Renal cortex interstitium (tissue), 11 donors: Measurements from ENCODE around the gene CD59. TPM values are rescaled to one million over a fixed set of nuclear protein-coding genes. Genes with fewer than 3 reads are reported as not detected.
"Not testable (repeated sequence)": the region's sequence is repeated elsewhere in the genome, so short reads cannot be mapped to it uniquely, and the experiment has no call there.

ENCODE experiments used
- DNase-seq, 11 donors: peaks; one replicate each; pipeline ENCODE4 v3.0.0-alpha.2; 2013; ENCODE audit warnings: low read depth in 9 of 11, low spot score in 4 of 11; ENCODE audit errors: extremely low read depth in 1 of 11
- polyA plus RNA-seq, 3 donors: library from polyadenylated mRNA; unstranded; fragments of 120-200 nt; gene quantifications; one replicate each; pipeline ENCODE4 v1.2.1, GENCODE V29; 2013; ENCODE audit not compliant: insufficient read length in 3 of 3

The CD59 gene
- polyA plus RNA-seq, 3 donors: 228 to 244 (median 243) TPM

- DNase-seq: not testable (repeated sequence)
Measured at GRCh38 chr11:33661526-33661925, 74.7 kb downstream of the CD59 start.

GRCh38 chr11:33660962-33661361, 75.3 kb downstream of the CD59 start:
- DNase-seq: no peak

GRCh38 chr11:33659370-33660139, 76.7 kb downstream of the CD59 start:
- no peak for DNase-seq

- no peak for DNase-seq
Measured at GRCh38 chr11:33658195-33658900, 77.9 kb downstream of the CD59 start.

- DNase-seq: no peak
Measured at GRCh38 chr11:33657757-33658156, 78.5 kb downstream of the CD59 start.

- no peak for DNase-seq
Measured at GRCh38 chr11:33656768-33657167, 79.5 kb downstream of the CD59 start.

GRCh38 chr11:33655842-33656600, 80.2 kb downstream of the CD59 start:
- DNase-seq: no peak

- DNase-seq: no peak
Measured at GRCh38 chr11:33654594-33654993, 81.6 kb downstream of the CD59 start.

Other genes with a start within 250 kb of the CD59 start
- gene C11orf91, start 35.6 kb downstream of the CD59 start, polyA plus RNA-seq: not detected
- gene FBXO3, start 38.1 kb upstream of the CD59 start, polyA plus RNA-seq: 10 to 100 TPM; 52.0 to 65.8 (median 54.3) TPM
- 10 to 100 TPM; 21.3 to 32.4 (median 31.2) TPM for gene LMO2, start 155.7 kb upstream of the CD59 start, polyA plus RNA-seq